B cell (primary cell): ENCODE data around the gene FHIP1B.

Experiments used
- EZH2 ChIP-seq: IDR thresholded peaks from 2 replicates; pipeline ENCODE4 v1.6.1; 2012; ENCODE audit warnings: borderline replicate concordance, low read depth, mild to moderate bottlenecking, moderate library complexity, low read length; ENCODE audit not compliant: insufficient read depth, poor library complexity, severe bottlenecking
- TF ChIP-seq, protein P1 (sequence below): fragments of 200-600 bp; IDR thresholded peaks from one replicate; pipeline ENCODE4 v1.8.0; 2022; ENCODE audit warnings: antibody characterized with exemption, mild to moderate bottlenecking

DNA sequence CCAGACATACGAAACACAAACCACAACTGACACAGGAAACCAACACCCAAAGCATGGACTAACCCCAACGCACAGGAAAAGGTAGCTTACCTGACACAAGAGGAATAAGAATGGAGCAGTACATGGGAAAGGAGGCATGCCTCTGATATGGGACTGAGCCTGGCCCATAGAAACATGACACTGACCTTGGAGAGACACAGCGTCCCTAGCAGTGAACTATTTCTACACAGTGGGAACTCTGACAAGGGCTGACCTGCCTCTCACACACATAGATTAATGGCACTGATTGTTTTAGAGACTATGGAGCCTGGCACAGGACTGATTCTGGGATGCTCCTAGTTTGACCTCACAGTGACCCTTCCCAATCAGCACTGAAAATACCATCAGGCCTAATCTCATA lies 37.2 kb upstream of the FHIP1B start:
- TF ChIP-seq, protein P1, sequence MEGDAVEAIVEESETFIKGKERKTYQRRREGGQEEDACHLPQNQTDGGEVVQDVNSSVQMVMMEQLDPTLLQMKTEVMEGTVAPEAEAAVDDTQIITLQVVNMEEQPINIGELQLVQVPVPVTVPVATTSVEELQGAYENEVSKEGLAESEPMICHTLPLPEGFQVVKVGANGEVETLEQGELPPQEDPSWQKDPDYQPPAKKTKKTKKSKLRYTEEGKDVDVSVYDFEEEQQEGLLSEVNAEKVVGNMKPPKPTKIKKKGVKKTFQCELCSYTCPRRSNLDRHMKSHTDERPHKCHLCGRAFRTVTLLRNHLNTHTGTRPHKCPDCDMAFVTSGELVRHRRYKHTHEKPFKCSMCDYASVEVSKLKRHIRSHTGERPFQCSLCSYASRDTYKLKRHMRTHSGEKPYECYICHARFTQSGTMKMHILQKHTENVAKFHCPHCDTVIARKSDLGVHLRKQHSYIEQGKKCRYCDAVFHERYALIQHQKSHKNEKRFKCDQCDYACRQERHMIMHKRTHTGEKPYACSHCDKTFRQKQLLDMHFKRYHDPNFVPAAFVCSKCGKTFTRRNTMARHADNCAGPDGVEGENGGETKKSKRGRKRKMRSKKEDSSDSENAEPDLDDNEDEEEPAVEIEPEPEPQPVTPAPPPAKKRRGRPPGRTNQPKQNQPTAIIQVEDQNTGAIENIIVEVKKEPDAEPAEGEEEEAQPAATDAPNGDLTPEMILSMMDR: no peak
- TF ChIP-seq EZH2: no peak
